ENCODE results near the gene ATP6V0A4.

The ATP6V0A4 gene

GRCh38 chr7:138773176-138773575 is 24.8 kb downstream of the ATP6V0A4 start:
- H3K4me3 ChIP-seq (replicated peaks; ENCODE audit: low read depth, low read length): no peak overlapping the region
- TF ChIP-seq, protein P1, sequence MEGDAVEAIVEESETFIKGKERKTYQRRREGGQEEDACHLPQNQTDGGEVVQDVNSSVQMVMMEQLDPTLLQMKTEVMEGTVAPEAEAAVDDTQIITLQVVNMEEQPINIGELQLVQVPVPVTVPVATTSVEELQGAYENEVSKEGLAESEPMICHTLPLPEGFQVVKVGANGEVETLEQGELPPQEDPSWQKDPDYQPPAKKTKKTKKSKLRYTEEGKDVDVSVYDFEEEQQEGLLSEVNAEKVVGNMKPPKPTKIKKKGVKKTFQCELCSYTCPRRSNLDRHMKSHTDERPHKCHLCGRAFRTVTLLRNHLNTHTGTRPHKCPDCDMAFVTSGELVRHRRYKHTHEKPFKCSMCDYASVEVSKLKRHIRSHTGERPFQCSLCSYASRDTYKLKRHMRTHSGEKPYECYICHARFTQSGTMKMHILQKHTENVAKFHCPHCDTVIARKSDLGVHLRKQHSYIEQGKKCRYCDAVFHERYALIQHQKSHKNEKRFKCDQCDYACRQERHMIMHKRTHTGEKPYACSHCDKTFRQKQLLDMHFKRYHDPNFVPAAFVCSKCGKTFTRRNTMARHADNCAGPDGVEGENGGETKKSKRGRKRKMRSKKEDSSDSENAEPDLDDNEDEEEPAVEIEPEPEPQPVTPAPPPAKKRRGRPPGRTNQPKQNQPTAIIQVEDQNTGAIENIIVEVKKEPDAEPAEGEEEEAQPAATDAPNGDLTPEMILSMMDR (IDR thresholded peaks at IDR 0.05; ENCODE audit: low read depth, low read length, missing control alignments): no peak
- no peak for DNase-seq (ENCODE audit: extremely low read depth, low read depth)

GRCh38 chr7:138770904-138771303 is 27.1 kb downstream of the ATP6V0A4 start:
- H3K4me3 ChIP-seq (replicated peaks; ENCODE audit: low read depth, low read length): no peak overlapping the region
- no peak for DNase-seq (ENCODE audit: extremely low read depth, low read depth)
- TF ChIP-seq, protein P1 (IDR thresholded peaks at IDR 0.05; ENCODE audit: low read depth, low read length, missing control alignments): no peak

DNA sequence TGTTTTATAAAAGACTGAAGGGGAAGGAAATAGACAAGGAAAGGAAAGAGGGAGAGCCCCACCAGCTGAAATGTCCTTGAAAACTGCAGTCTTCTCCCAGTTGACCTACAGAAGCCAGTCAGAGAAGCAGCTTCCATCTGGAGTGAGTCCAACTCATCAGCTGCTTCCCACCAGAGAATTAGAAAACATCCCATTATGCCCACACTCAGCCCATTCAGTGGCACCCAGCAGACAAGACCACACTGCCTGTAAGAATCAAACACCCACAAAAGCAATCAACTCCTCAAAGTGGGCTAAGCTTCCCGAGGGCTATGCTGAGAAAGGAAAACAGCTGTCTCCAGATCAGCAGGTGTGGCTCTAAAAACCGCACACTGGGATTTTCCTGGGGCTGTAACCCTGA is 29.8 kb downstream of the ATP6V0A4 start:
- TF ChIP-seq, protein P1 (IDR thresholded peaks at IDR 0.05; ENCODE audit: low read depth, low read length, missing control alignments): no peak

DNA sequence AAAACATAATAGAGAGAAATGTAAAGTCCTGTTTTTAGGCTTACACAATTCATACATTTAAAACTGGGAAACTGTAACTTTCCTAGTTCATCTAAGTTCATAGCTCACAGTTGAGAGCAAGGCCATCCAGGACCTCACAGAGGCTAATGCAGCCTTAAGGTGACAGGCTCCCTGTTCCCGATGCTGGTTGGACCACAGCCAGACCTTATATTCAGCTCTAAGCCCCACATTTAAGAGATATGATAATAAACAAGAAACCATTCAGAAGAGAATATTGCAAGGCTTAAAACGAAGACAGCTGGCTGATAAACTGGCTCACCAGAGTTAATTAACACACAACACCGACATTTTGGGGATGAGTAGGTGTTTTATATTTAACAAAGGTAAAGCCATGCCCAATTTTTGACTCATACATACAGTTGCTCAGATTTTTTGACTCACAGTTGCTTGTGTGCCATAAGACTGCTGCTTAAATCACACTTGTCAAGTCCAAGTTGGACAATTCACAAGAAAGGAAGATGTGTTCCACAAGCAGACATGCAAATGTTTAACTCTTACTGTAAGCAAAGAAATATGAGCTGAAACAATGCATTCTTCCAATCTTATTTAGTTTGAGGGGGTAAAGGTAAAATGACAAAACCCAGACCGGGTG is 41.3 kb downstream of the ATP6V0A4 start:
- H3K4me3 ChIP-seq (replicated peaks; ENCODE audit: low read depth, low read length): no peak overlapping the region
- TF ChIP-seq, protein P1 (IDR thresholded peaks at IDR 0.05; ENCODE audit: low read depth, low read length, missing control alignments): no peak
- no peak for DNase-seq (ENCODE audit: extremely low read depth, low read depth)

More for the DNA sequence above, 29.8 kb downstream of the ATP6V0A4 start:
- H3K4me3 ChIP-seq (replicated peaks; ENCODE audit: low read depth, low read length): no peak overlapping the region
- no peak for DNase-seq (ENCODE audit: extremely low read depth, low read depth)

- TF ChIP-seq, protein P1 (IDR thresholded peaks at IDR 0.05; ENCODE audit: low read depth, low read length, missing control alignments): no peak
- no peak for DNase-seq (ENCODE audit: extremely low read depth, low read depth)
- H3K4me3 ChIP-seq (replicated peaks; ENCODE audit: low read depth, low read length): no peak overlapping the region
These were observed 42.0 kb downstream of the ATP6V0A4 start for GRCh38 chr7:138755842-138756590.

DNA sequence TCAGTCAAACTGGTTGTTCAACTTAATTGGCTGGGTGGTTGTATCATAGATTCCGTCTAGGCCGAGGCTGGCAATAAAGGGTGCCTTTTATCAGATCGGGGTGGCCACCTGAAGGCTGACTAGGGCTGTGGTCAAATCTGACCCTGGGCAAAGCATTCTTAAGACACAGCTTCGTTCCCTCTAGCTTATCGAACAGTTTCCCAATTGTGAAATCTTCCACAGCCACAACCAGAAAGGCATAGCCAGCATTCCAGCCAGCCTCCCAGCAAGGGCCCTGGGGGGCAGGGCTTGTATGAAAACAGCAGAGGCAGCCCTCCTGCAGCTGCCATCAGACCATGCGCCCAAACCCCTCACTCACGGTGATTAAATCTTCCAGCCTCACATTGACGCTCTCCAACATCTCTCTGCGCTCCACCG is 42.7 kb downstream of the ATP6V0A4 start:
- TF ChIP-seq, protein P1 (IDR thresholded peaks at IDR 0.05; ENCODE audit: low read depth, low read length, missing control alignments): no peak
- no peak for DNase-seq (ENCODE audit: extremely low read depth, low read depth)
- H3K4me3 ChIP-seq (replicated peaks; ENCODE audit: low read depth, low read length): no peak overlapping the region
